K562 (cell line): Measurements from ENCODE around the gene TXNRD2. TPM values are rescaled to one million over a fixed set of nuclear protein-coding genes. Genes with fewer than 3 reads are reported as not detected.

ENCODE experiments used
- ARID2 ChIP-seq: fragments of 450-650 bp; IDR thresholded peaks from 2 replicates; pipeline ENCODE4 v1.6.1; 2017; ENCODE audit warnings: antibody characterized with exemption, mild to moderate bottlenecking
- ATF1 ChIP-seq, 2 experiments: fragments of 450-650 bp in 1 of 2; IDR thresholded peaks; 2 replicates each; pipeline ENCODE4 v1.6.1; 2016; ENCODE audit warnings: missing compliant biosample characterization in 1 of 2, missing genetic modification characterization in 1 of 2
- CEBPZ ChIP-seq: fragments of 150-350 bp; IDR thresholded peaks from 2 replicates; pipeline ENCODE4 v1.6.1; 2014; ENCODE audit warnings: low read depth, mild to moderate bottlenecking, low read length, borderline replicate concordance
- CHD4 ChIP-seq: fragments of 200-600 bp; sonication (generic); IDR thresholded peaks from 3 replicates; pipeline ENCODE4 v1.6.1; 2012; ENCODE audit warnings: low read depth, mild to moderate bottlenecking, mixed read lengths, low read length, inconsistent platforms; ENCODE audit not compliant: insufficient read depth, insufficient replicate concordance, poor library complexity, severe bottlenecking
- E2F1 ChIP-seq: sonication (generic); formaldehyde crosslinking; IDR thresholded peaks from 2 replicates; pipeline ENCODE4 v1.8.1; 2023; ENCODE audit warnings: mild to moderate bottlenecking, missing genetic modification reagents, moderate library complexity
- HDGF ChIP-seq: fragments of 450-650 bp; IDR thresholded peaks from 2 replicates; pipeline ENCODE4 v1.6.1; 2016
- NR4A1 ChIP-seq, 2 experiments: fragments of 250-450 bp in 1 of 2; fragments of 450-650 bp in 1 of 2; sonication (Bioruptor Pico) in 1 of 2; IDR thresholded peaks; 2 replicates each; pipeline versions ENCODE4 v1.4.0 to v1.6.1; 2016 to 2020; ENCODE audit warnings: mild to moderate bottlenecking in 2 of 2, missing compliant biosample characterization in 1 of 2, missing genetic modification characterization in 1 of 2, moderate library complexity in 1 of 2
- POLR2AphosphoS2 ChIP-seq: IDR thresholded peaks from 2 replicates; pipeline ENCODE4 v1.6.1; 2012; ENCODE audit warnings: low read length, improper control_type of control experiment
- RB1 ChIP-seq: fragments of 450-650 bp; IDR thresholded peaks from 2 replicates; pipeline ENCODE4 v1.6.1; 2017; ENCODE audit warnings: low read depth, mild to moderate bottlenecking
- RHOXF2B ChIP-seq: fragments of 250-450 bp; sonication (Bioruptor Pico); conservative IDR thresholded peaks from 2 replicates; pipeline ENCODE4 v1.5.1; 2021
- SNIP1 ChIP-seq: fragments of 450-650 bp; IDR thresholded peaks from 2 replicates; pipeline ENCODE4 v1.7.1; 2017; ENCODE audit warnings: low read depth, mild to moderate bottlenecking
- TEAD4 ChIP-seq, 2 experiments: sonication (generic) in 1 of 2; formaldehyde crosslinking in 1 of 2; IDR thresholded peaks; 2 replicates each; pipeline versions ENCODE4 v1.6.1 to v1.8.0; 2012 to 2022; ENCODE audit warnings: borderline replicate concordance in 1 of 2, inconsistent platforms in 1 of 2, low read length in 1 of 2, mild to moderate bottlenecking in 1 of 2, missing genetic modification reagents in 1 of 2
- TGIF2 ChIP-seq: sonication (generic); formaldehyde crosslinking; IDR thresholded peaks from 2 replicates; pipeline ENCODE4 v1.8.1; 2022; ENCODE audit warnings: mild to moderate bottlenecking, missing genetic modification reagents, moderate library complexity
- ZBTB9 ChIP-seq: fragments of 450-650 bp; formaldehyde crosslinking; IDR thresholded peaks from 2 replicates; pipeline ENCODE4 v1.4.0; 2020; ENCODE audit warnings: mild to moderate bottlenecking, moderate library complexity
- ZNF23 ChIP-seq: fragments of 250-450 bp; sonication (Bioruptor Pico); IDR thresholded peaks from 2 replicates; pipeline ENCODE4 v1.4.0; 2020; ENCODE audit warnings: mild to moderate bottlenecking
- polyA plus RNA-seq, 8 experiments: library from polyadenylated mRNA; depleted of rRNA in 4 of 8; stranded (reverse) in 5 of 8; unstranded in 3 of 8; fragments of >200 nt; fragmentation: Nextera tagmentation in 2 of 8; fragmentation: Illumina TruSeq in 1 of 8; extraction: Ambion mirVana in 2 of 8; extraction: Trizol in 1 of 8; gene quantifications; 2 replicates each; pipeline versions ENCODE4 v1.2.1 to v1.2.3, GENCODE V29; 2011 to 2014; ENCODE audit warnings: inconsistent platforms in 1 of 8, missing spikeins in 1 of 8
- total RNA-seq, 7 experiments: library from RNA; depleted of rRNA in 6 of 7; stranded (reverse); fragments of >200 nt in 6 of 7; fragmentation: Illumina TruSeq in 2 of 7; extraction: Trizol in 2 of 7; gene quantifications; 2 replicates each; pipeline versions ENCODE4 v1.2.1 to v1.2.3, GENCODE V29; 2011 to 2021; ENCODE audit warnings: low replicate concordance in 1 of 7

The TXNRD2 gene
- total and polyA plus RNA-seq, 9 of the 15 experiments (the other 6 are each of a cell fraction or from before 2014, with no cell fraction given), result 3.3 to 80.2 (median 49.4) TPM

GRCh38 chr22:19984201-19984753 is 42.7 kb upstream of the TXNRD2 start (continued):
- TF ChIP-seq E2F1 (CRISPR knock-in tag), result 0 out of 2 replicates have a peak, but pooled peaks have one; percentile 30
- 0 out of 2 replicates have a peak, but pooled peaks have one; percentile 32 for TF ChIP-seq HDGF
- no peak for TF ChIP-seq RHOXF2B
- TF ChIP-seq NR4A1 (CRISPR knock-in tag; IDR thresholded peaks at IDR 0.05), result 0 out of 2 replicates have a peak, but pooled peaks have one; percentile 76
- TF ChIP-seq NR4A1 (tag; IDR thresholded peaks at IDR 0.05), result 0 out of 2 replicates have a peak, but pooled peaks have one; percentile 59
- peak; percentile 75; the same call in 1 of the 2 replicates for TF ChIP-seq ARID2
- no peak for TF ChIP-seq CHD4
- no peak for TF ChIP-seq TGIF2 (CRISPR knock-in tag)
- peak; percentile 31; the same call in 1 of the 2 replicates for TF ChIP-seq ZBTB9
- no peak for TF ChIP-seq RB1
- no peak for TF ChIP-seq ZNF23 (CRISPR knock-in tag)
- TF ChIP-seq SNIP1, result no peak
- TF ChIP-seq ATF1 (CRISPR knock-in tag; IDR thresholded peaks at IDR 0.05), result no peak
- 0 out of 2 replicates have a peak, but pooled peaks have one; percentile 7 for TF ChIP-seq ATF1 (tag; IDR thresholded peaks at IDR 0.05)
- no peak for TF ChIP-seq CEBPZ
- TF ChIP-seq TEAD4 (IDR thresholded peaks at IDR 0.05; ENCODE audit: low read length), result no peak
- TF ChIP-seq TEAD4 (CRISPR knock-in tag; IDR thresholded peaks at IDR 0.05; ENCODE audit: borderline replicate concordance), result no peak
- TF ChIP-seq POLR2AphosphoS2, result no peak
